ENCODE data around the gene PHYHIPL. TPM values are rescaled to one million over a fixed set of nuclear protein-coding genes. Genes with fewer than 3 reads are reported as not detected.

Gene PHYHIPL
- total and polyA plus RNA-seq, 4 donors = 1.3 to 3.0 (median 2.0) TPM

DNA sequence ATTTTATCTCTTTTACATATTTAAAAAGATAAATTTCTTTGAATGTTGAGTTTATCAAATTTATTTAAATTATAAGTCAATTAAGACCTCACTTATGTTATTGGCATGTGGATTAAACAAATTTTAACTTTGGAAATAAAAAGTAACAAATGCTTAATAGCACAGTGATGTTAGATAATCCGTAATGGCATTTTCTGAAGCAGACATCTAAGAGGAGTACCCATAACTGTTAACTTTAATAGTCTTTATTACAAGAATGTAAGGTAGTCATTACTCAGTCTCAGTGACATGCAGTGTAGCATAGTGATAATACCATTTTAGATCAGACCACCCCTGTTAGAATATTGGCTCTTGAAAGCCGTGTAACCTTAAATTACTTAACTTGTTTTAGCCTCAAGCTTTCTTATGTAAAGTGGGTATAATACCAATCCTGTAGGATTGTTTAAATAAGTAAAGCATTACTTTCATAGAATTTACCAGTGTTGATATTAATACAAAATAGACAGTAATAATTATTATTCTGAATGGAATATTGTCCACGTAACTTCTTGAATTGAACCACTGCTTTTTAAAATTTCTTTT lies 4.3 kb downstream of the PHYHIPL start:
- H3K27ac ChIP-seq (ENCODE audit: low read depth in 1 of 2, low read length in 2 of 2) = no peak overlapping the region
- no peaks in the 10 kb centered on the region for H3K27me3 ChIP-seq (ENCODE audit: control insufficient read depth in 4 of 4, insufficient read depth in 4 of 4, low read length in 3 of 4)
- H3K36me3 ChIP-seq (ENCODE audit: control insufficient read depth in 4 of 4, insufficient read depth in 3 of 4, low read depth in 1 of 4, low read length in 3 of 4) = no peaks in the 10 kb centered on the region
- no peaks in the 10 kb centered on the region for H3K9me3 ChIP-seq (ENCODE audit: control insufficient read depth in 4 of 4, low read length in 3 of 4)
- no peak overlapping the region for H3K9ac ChIP-seq (ENCODE audit: low read depth in 1 of 2, low read length in 2 of 2)
- peaks cover 4 to 21% (median 10%) of the 10 kb centered on the region in 4 donors for H3K4me1 ChIP-seq (ENCODE audit: control insufficient read depth in 4 of 4, insufficient read depth in 4 of 4, low read length in 3 of 4)
- 93% methylated on average over 3 of the region's 3 CpGs for WGBS
- DNase-seq (ENCODE audit: low spot score) = no peak
- H3K4me3 ChIP-seq (ENCODE audit: low read depth in 1 of 3, low read length in 3 of 3) = no peak overlapping the region
- TF ChIP-seq MAX (IDR thresholded peaks at IDR 0.05) = no peak
- TF ChIP-seq RXRA (IDR thresholded peaks at IDR 0.05) = no peak
- TF ChIP-seq SP1 (IDR thresholded peaks at IDR 0.05) = no peak
- TF ChIP-seq NR2F2 (IDR thresholded peaks at IDR 0.05) = no peak
- no peak for TF ChIP-seq HNF4A (conservative IDR thresholded peaks at IDR 0.05)
- TF ChIP-seq, protein P1, sequence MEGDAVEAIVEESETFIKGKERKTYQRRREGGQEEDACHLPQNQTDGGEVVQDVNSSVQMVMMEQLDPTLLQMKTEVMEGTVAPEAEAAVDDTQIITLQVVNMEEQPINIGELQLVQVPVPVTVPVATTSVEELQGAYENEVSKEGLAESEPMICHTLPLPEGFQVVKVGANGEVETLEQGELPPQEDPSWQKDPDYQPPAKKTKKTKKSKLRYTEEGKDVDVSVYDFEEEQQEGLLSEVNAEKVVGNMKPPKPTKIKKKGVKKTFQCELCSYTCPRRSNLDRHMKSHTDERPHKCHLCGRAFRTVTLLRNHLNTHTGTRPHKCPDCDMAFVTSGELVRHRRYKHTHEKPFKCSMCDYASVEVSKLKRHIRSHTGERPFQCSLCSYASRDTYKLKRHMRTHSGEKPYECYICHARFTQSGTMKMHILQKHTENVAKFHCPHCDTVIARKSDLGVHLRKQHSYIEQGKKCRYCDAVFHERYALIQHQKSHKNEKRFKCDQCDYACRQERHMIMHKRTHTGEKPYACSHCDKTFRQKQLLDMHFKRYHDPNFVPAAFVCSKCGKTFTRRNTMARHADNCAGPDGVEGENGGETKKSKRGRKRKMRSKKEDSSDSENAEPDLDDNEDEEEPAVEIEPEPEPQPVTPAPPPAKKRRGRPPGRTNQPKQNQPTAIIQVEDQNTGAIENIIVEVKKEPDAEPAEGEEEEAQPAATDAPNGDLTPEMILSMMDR (IDR thresholded peaks at IDR 0.05; ENCODE audit: low read depth, low read length, missing input control) = no peak

- H3K4me1 ChIP-seq (ENCODE audit: control insufficient read depth in 4 of 4, insufficient read depth in 4 of 4, low read length in 3 of 4) = peaks cover 4 to 14% (median 6%) of the 10 kb centered on the region in 4 donors
- H3K27ac ChIP-seq (ENCODE audit: low read depth in 1 of 2, low read length in 2 of 2) = no peak overlapping the region
- H3K9me3 ChIP-seq (ENCODE audit: control insufficient read depth in 4 of 4, low read length in 3 of 4) = no peaks in the 10 kb centered on the region
- H3K36me3 ChIP-seq (ENCODE audit: control insufficient read depth in 4 of 4, insufficient read depth in 3 of 4, low read depth in 1 of 4, low read length in 3 of 4) = no peaks in the 10 kb centered on the region
- H3K27me3 ChIP-seq (ENCODE audit: control insufficient read depth in 4 of 4, insufficient read depth in 4 of 4, low read length in 3 of 4) = no peaks in the 10 kb centered on the region
- no peak overlapping the region for H3K4me3 ChIP-seq (ENCODE audit: low read depth in 1 of 3, low read length in 3 of 3)
- TF ChIP-seq HNF4G (IDR thresholded peaks at IDR 0.05) (no peak), GABPA (IDR thresholded peaks at IDR 0.05 in 1 of 2, conservative IDR thresholded peaks at IDR 0.05 in 1 of 2) (no peak), YY1 (IDR thresholded peaks at IDR 0.05) (no peak), RAD21 (IDR thresholded peaks at IDR 0.05) (peak; percentile 92 to 93), EGR1 (IDR thresholded peaks at IDR 0.05; ENCODE audit: low read depth in 2 of 2) (no peak), RXRA (IDR thresholded peaks at IDR 0.05) (peak in 1 of 2 donors; percentile 15), MAX (IDR thresholded peaks at IDR 0.05) (no peak), SP1 (IDR thresholded peaks at IDR 0.05) (no peak), FOXA1 (IDR thresholded peaks at IDR 0.05) (no peak), HNF4A (conservative IDR thresholded peaks at IDR 0.05) (no peak), TAF1 (conservative IDR thresholded peaks at IDR 0.05) (no peak)
- TF ChIP-seq, protein P2, sequence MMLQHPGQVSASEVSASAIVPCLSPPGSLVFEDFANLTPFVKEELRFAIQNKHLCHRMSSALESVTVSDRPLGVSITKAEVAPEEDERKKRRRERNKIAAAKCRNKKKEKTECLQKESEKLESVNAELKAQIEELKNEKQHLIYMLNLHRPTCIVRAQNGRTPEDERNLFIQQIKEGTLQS (IDR thresholded peaks at IDR 0.05) = no peak
- TF ChIP-seq, protein P3, sequence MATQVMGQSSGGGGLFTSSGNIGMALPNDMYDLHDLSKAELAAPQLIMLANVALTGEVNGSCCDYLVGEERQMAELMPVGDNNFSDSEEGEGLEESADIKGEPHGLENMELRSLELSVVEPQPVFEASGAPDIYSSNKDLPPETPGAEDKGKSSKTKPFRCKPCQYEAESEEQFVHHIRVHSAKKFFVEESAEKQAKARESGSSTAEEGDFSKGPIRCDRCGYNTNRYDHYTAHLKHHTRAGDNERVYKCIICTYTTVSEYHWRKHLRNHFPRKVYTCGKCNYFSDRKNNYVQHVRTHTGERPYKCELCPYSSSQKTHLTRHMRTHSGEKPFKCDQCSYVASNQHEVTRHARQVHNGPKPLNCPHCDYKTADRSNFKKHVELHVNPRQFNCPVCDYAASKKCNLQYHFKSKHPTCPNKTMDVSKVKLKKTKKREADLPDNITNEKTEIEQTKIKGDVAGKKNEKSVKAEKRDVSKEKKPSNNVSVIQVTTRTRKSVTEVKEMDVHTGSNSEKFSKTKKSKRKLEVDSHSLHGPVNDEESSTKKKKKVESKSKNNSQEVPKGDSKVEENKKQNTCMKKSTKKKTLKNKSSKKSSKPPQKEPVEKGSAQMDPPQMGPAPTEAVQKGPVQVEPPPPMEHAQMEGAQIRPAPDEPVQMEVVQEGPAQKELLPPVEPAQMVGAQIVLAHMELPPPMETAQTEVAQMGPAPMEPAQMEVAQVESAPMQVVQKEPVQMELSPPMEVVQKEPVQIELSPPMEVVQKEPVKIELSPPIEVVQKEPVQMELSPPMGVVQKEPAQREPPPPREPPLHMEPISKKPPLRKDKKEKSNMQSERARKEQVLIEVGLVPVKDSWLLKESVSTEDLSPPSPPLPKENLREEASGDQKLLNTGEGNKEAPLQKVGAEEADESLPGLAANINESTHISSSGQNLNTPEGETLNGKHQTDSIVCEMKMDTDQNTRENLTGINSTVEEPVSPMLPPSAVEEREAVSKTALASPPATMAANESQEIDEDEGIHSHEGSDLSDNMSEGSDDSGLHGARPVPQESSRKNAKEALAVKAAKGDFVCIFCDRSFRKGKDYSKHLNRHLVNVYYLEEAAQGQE (IDR thresholded peaks at IDR 0.05) = peak; percentile 23
- TF ChIP-seq, protein P1 (IDR thresholded peaks at IDR 0.05; ENCODE audit: low read depth, low read length, missing input control) = peak; percentile 74
- TF ChIP-seq, protein P4, sequence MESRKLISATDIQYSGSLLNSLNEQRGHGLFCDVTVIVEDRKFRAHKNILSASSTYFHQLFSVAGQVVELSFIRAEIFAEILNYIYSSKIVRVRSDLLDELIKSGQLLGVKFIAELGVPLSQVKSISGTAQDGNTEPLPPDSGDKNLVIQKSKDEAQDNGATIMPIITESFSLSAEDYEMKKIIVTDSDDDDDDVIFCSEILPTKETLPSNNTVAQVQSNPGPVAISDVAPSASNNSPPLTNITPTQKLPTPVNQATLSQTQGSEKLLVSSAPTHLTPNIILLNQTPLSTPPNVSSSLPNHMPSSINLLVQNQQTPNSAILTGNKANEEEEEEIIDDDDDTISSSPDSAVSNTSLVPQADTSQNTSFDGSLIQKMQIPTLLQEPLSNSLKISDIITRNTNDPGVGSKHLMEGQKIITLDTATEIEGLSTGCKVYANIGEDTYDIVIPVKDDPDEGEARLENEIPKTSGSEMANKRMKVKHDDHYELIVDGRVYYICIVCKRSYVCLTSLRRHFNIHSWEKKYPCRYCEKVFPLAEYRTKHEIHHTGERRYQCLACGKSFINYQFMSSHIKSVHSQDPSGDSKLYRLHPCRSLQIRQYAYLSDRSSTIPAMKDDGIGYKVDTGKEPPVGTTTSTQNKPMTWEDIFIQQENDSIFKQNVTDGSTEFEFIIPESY (IDR thresholded peaks at IDR 0.05) = no peak
- DNase-seq (ENCODE audit: low spot score) = no peak
- WGBS = 9% methylated on average over 2 of the region's 2 CpGs
- peak overlapping the region in 1 of 2 donors; percentile 42 for H3K9ac ChIP-seq (ENCODE audit: low read depth in 1 of 2, low read length in 2 of 2)
Observed at GRCh38 chr10:59181668-59182067, 5.2 kb downstream of the PHYHIPL start.
